Dendritic cell treated with granulocyte-macrophage colony-stimulating factor and Interleukin-4, amounts not matched to agents 40 ng/mL and 50 ng/mL, for 4 days (primary cell): ENCODE results near the gene MAP7D2.

ENCODE experiments used
- H3K27ac Mint-ChIP-seq: one replicate; pipeline ENCODE4 v1.8.0; 2022; ENCODE audit warnings: mild to moderate bottlenecking, mixed read lengths
- H3K27me3 Mint-ChIP-seq: one replicate; pipeline ENCODE4 v1.8.0; 2022; ENCODE audit warnings: mild to moderate bottlenecking, mixed read lengths
- H3K36me3 Mint-ChIP-seq: one replicate; pipeline ENCODE4 v1.8.0; 2022; ENCODE audit warnings: low read depth, mixed read lengths
- H3K4me1 Mint-ChIP-seq: one replicate; pipeline ENCODE4 v1.8.0; 2022; ENCODE audit warnings: low read depth, mixed read lengths
- H3K4me3 Mint-ChIP-seq: one replicate; pipeline ENCODE4 v1.8.0; 2022; ENCODE audit warnings: mild to moderate bottlenecking, moderate library complexity, mixed read lengths
- H3K9me3 Mint-ChIP-seq: one replicate; pipeline ENCODE4 v1.8.0; 2022; ENCODE audit warnings: mixed read lengths
- intact Hi-C: fragments of 100-400 bp; cut with micrococcal nuclease; formaldehyde crosslinking; loops from one replicate; pipeline ENCODE4 v1.15.0; 2022

The MAP7D2 gene

DNA sequence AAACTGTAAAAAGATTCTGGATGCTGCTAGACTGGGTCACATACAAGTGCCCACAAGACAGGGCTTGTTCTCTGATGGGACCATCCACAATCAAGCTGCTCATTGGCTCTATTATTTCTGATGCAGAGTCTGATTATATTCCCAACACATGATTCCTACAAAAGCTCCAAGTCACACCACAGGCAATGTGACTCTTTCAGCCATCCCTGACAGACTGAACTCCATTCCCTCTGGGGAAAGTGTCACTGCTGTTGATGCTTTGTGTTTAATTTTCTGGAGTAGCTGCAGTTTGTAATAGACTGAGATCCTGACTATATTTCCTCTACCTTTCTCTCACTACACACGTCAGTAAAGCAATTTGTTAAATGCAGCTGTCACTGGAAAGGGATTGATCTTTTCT, 70.5 kb downstream of the MAP7D2 start:
- no peak overlapping the region for H3K27ac Mint-ChIP-seq
- H3K27me3 Mint-ChIP-seq = no peaks in the 10 kb centered on the region
- H3K4me1 Mint-ChIP-seq = no peaks in the 10 kb centered on the region
- no peaks in the 10 kb centered on the region for H3K36me3 Mint-ChIP-seq
- intact Hi-C loops = no loop called here
- no peaks in the 10 kb centered on the region for H3K9me3 Mint-ChIP-seq
- H3K4me3 Mint-ChIP-seq = no peak overlapping the region

DNA sequence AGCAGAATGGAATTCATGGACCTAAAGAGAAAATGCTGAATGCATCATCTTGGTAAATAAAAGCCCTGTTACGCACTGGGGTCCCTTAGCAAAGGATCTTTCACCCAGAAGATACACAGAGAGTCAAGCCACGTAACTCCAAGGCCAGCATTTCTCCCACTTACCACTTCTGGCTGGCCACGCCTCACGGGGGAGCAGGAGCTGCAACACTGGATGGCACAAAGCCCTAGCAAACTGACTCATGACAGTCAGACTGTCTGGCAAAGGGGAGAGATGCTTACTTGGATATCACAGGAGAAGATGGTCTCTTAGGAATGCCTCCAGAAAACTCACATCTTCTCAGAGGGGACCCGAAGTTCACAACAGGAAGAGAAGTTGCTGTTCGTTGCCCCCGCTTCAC, 74.5 kb downstream of the MAP7D2 start:
- Mint-ChIP-seq H3K36me3 (no peaks in the 10 kb centered on the region), H3K27me3 (no peaks in the 10 kb centered on the region), H3K9me3 (no peaks in the 10 kb centered on the region), H3K27ac (no peak overlapping the region), H3K4me3 (no peak overlapping the region), H3K4me1 (peaks cover 6% of the 10 kb centered on the region)
- intact Hi-C loops = no loop called here

- Mint-ChIP-seq H3K4me3 (no peak overlapping the region), H3K27ac (no peak overlapping the region), H3K9me3 (no peaks in the 10 kb centered on the region), H3K27me3 (no peaks in the 10 kb centered on the region), H3K4me1 (peaks cover 7% of the 10 kb centered on the region), H3K36me3 (no peaks in the 10 kb centered on the region)
- intact Hi-C loops = no loop called here
Observed at GRCh38 chrX:20038966-20039365, 77.7 kb downstream of the MAP7D2 start.

DNA sequence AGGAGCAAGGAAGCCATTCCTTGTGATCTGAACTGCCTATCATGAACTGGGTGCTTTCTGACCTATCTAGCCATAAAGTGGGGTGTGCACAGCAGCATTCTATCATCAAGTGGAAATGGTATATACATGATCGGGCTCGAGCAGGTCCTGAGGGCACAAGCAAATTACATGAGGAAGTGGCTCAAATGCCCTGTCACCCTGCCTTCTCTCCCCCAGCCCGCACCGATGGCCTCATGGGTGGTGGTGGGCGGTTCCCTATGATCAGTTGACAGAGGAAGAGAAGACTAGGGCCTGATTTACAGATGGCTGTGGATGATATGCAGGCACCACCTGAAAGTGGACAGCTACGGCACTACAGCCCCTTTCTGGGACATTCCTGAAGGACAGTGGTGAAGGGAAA, 79.5 kb downstream of the MAP7D2 start:
- Mint-ChIP-seq H3K4me1 (peaks cover 7% of the 10 kb centered on the region), H3K27me3 (no peaks in the 10 kb centered on the region), H3K4me3 (no peak overlapping the region), H3K9me3 (no peaks in the 10 kb centered on the region), H3K27ac (no peak overlapping the region), H3K36me3 (no peaks in the 10 kb centered on the region)
- intact Hi-C loops = no loop called here

- peaks cover under 1% of the 10 kb centered on the region for H3K4me1 Mint-ChIP-seq
- no peaks in the 10 kb centered on the region for H3K9me3 Mint-ChIP-seq
- intact Hi-C loops = no loop called here
- no peaks in the 10 kb centered on the region for H3K36me3 Mint-ChIP-seq
- H3K4me3 Mint-ChIP-seq = no peak overlapping the region
- no peaks in the 10 kb centered on the region for H3K27me3 Mint-ChIP-seq
- H3K27ac Mint-ChIP-seq = no peak overlapping the region
Observed at GRCh38 chrX:20032201-20032600, 84.5 kb downstream of the MAP7D2 start.

- Mint-ChIP-seq H3K4me3 (no peak overlapping the region), H3K27me3 (no peaks in the 10 kb centered on the region), H3K9me3 (no peaks in the 10 kb centered on the region), H3K27ac (no peak overlapping the region), H3K36me3 (no peaks in the 10 kb centered on the region), H3K4me1 (no peaks in the 10 kb centered on the region)
- intact Hi-C loops = no loop called here
Observed at GRCh38 chrX:20029728-20030127, 87.0 kb downstream of the MAP7D2 start.

DNA sequence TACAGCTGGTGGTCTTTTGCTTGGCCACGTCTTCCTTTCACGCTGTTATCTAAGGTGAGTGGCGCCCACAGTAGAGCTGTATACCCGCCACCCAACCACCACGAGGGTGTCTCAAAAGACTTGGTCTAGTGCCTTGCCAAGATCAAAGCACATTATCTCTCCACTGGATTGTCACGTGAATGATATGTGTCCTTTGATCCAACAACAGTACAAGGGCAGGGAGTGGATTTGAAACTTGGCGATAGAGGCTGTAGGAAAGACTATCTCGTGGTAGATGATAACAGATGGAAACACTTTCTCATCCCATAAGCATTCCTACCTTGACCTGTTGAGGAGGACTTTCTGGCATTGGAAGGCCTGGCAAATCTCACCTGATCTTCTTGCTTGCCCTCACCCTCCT, 88.1 kb downstream of the MAP7D2 start:
- no peaks in the 10 kb centered on the region for H3K27me3 Mint-ChIP-seq
- H3K4me3 Mint-ChIP-seq = no peak overlapping the region
- no peak overlapping the region for H3K27ac Mint-ChIP-seq
- no peaks in the 10 kb centered on the region for H3K9me3 Mint-ChIP-seq
- no peaks in the 10 kb centered on the region for H3K4me1 Mint-ChIP-seq
- H3K36me3 Mint-ChIP-seq = no peaks in the 10 kb centered on the region
- intact Hi-C loops = no loop called here

DNA sequence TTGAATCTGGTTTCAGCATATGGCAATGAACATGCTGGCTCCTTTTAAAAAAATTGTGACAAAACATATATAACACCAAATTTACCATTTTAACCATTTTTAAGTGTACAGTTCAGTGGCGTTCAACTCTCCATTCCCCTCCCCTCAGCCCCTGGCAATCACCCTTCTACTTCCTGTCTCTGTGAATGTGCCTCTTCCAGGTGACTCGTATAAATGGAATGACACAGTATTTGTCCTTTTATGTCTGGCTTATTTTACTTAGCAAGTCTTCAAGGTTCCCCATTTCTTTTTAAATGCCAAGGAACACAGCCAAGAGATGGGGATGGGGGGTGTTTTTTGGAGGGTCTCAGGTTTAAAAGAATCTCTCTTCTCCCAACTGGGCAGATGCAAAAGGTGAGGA, 90.4 kb downstream of the MAP7D2 start:
- Mint-ChIP-seq H3K4me3 (no peak overlapping the region), H3K27ac (no peak overlapping the region), H3K27me3 (no peaks in the 10 kb centered on the region), H3K9me3 (no peaks in the 10 kb centered on the region), H3K36me3 (no peaks in the 10 kb centered on the region), H3K4me1 (no peaks in the 10 kb centered on the region)
- intact Hi-C loops = no loop called here

- Mint-ChIP-seq H3K36me3 (peaks cover 5% of the 10 kb centered on the region), H3K4me3 (no peak overlapping the region)
- intact Hi-C loops = no loop called here
Observed at GRCh38 chrX:20019672-20020365, 96.9 kb downstream of the MAP7D2 start.

GRCh38 chrX:20016616-20016945, 100.1 kb downstream of the MAP7D2 start:
- intact Hi-C loops = no loop called here
- Mint-ChIP-seq H3K36me3 (peaks cover 5% of the 10 kb centered on the region), H3K4me1 (no peaks in the 10 kb centered on the region), H3K27me3 (no peaks in the 10 kb centered on the region), H3K9me3 (peaks cover 18% of the 10 kb centered on the region), H3K4me3 (no peak overlapping the region), H3K27ac (no peak overlapping the region)

More at GRCh38 chrX:20019672-20020365, 96.9 kb downstream of the MAP7D2 start:
- peaks cover 18% of the 10 kb centered on the region for H3K9me3 Mint-ChIP-seq
- no peaks in the 10 kb centered on the region for H3K27me3 Mint-ChIP-seq
- H3K27ac Mint-ChIP-seq = no peak overlapping the region
- H3K4me1 Mint-ChIP-seq = no peaks in the 10 kb centered on the region

DNA sequence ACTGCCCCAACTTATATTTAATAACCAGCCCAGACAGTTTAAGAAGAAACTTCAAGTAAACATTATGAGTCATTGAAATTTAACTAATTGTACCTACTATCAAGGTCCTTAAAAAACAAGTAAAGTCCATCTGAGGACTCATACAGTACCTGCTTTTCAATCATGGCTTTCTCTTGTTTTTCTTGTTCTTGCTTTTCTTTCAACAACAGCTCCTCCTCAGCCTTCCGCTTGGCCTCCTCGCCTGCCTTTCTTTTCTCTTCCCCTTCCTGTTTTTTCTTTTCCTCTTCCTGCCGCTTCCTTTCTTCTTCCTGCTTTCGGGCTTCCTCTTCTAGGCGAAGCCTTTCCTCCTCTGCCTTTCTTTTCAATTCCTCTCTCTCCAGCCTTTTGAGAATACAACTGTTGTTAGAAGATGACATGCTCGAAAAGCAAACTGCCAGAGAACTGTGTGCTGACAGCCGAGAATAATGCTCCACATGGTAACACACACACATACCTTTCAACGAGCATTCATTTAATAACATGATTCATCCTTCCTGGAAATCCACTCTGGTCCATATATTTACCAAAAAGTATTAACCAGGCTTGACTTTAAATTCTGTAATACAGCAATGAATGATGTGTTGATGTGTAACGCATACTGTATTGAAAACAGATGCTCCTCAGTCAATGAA, 100.6 kb downstream of the MAP7D2 start:
- H3K4me3 Mint-ChIP-seq = no peak overlapping the region
- H3K36me3 Mint-ChIP-seq = peaks cover 5% of the 10 kb centered on the region
- H3K4me1 Mint-ChIP-seq = no peaks in the 10 kb centered on the region
- intact Hi-C loops = no loop called here
- peaks cover 18% of the 10 kb centered on the region for H3K9me3 Mint-ChIP-seq
- H3K27me3 Mint-ChIP-seq = no peaks in the 10 kb centered on the region
- H3K27ac Mint-ChIP-seq = no peak overlapping the region

GRCh38 chrX:20015422-20015821, 101.3 kb downstream of the MAP7D2 start:
- Mint-ChIP-seq H3K27ac (no peak overlapping the region), H3K36me3 (peaks cover 5% of the 10 kb centered on the region), H3K4me1 (no peaks in the 10 kb centered on the region), H3K9me3 (peaks cover 18% of the 10 kb centered on the region), H3K4me3 (no peak overlapping the region), H3K27me3 (no peaks in the 10 kb centered on the region)
- intact Hi-C loops = no loop called here

GRCh38 chrX:20011608-20012007, 105.1 kb downstream of the MAP7D2 start:
- intact Hi-C loops = no loop called here
- Mint-ChIP-seq H3K36me3 (peaks cover 5% of the 10 kb centered on the region), H3K4me3 (no peak overlapping the region), H3K27ac (no peak overlapping the region), H3K27me3 (no peaks in the 10 kb centered on the region), H3K9me3 (peaks cover 18% of the 10 kb centered on the region), H3K4me1 (no peaks in the 10 kb centered on the region)

GRCh38 chrX:20007962-20008622, 108.6 kb downstream of the MAP7D2 start:
- Mint-ChIP-seq H3K9me3 (no peaks in the 10 kb centered on the region), H3K27me3 (no peaks in the 10 kb centered on the region), H3K36me3 (no peaks in the 10 kb centered on the region), H3K4me3 (no peak overlapping the region), H3K27ac (no peak overlapping the region), H3K4me1 (no peaks in the 10 kb centered on the region)
- intact Hi-C loops = no loop called here
